Measurements from ENCODE around the gene ACTA2.

ACTA2 gene

GRCh38 chr10:88964869-88965415, 12.4 kb upstream of the ACTA2 start:
- no peak overlapping the region for H3K4me3 ChIP-seq (ENCODE audit: low read depth, low read length)
- TF ChIP-seq, protein P1, sequence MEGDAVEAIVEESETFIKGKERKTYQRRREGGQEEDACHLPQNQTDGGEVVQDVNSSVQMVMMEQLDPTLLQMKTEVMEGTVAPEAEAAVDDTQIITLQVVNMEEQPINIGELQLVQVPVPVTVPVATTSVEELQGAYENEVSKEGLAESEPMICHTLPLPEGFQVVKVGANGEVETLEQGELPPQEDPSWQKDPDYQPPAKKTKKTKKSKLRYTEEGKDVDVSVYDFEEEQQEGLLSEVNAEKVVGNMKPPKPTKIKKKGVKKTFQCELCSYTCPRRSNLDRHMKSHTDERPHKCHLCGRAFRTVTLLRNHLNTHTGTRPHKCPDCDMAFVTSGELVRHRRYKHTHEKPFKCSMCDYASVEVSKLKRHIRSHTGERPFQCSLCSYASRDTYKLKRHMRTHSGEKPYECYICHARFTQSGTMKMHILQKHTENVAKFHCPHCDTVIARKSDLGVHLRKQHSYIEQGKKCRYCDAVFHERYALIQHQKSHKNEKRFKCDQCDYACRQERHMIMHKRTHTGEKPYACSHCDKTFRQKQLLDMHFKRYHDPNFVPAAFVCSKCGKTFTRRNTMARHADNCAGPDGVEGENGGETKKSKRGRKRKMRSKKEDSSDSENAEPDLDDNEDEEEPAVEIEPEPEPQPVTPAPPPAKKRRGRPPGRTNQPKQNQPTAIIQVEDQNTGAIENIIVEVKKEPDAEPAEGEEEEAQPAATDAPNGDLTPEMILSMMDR (IDR thresholded peaks at IDR 0.05; ENCODE audit: low read depth, low read length): no peak

GRCh38 chr10:88964360-88964759, 11.8 kb upstream of the ACTA2 start:
- TF ChIP-seq, protein P1 (IDR thresholded peaks at IDR 0.05; ENCODE audit: low read depth, low read length): no peak

GRCh38 chr10:88963318-88963717, 10.7 kb upstream of the ACTA2 start:
- TF ChIP-seq, protein P1 (IDR thresholded peaks at IDR 0.05; ENCODE audit: low read depth, low read length): no peak
- no peak overlapping the region for H3K4me3 ChIP-seq (ENCODE audit: low read depth, low read length)

More at GRCh38 chr10:88964360-88964759, 11.8 kb upstream of the ACTA2 start:
- H3K4me3 ChIP-seq (ENCODE audit: low read depth, low read length): no peak overlapping the region

DNA sequence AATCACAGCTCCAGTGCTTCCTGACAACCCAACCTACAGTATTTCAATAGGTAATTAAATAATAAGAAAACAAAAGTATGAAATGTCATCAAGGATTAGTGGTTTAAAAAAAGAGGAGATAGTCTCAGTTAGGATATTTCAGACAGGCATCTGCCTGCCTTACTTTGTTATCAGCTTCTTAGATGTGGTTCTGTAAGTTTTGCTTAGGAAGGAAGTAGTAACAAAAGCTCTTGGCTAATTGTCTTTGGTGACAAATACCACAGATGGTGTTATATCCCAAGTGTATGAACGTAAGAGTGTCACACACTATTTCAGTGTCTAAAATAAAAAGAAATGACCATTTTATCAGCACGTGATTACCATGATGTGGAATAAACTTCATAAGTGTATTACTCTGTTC, 9.8 kb upstream of the ACTA2 start:
- H3K4me3 ChIP-seq (ENCODE audit: low read depth, low read length): no peak overlapping the region
- TF ChIP-seq, protein P1 (IDR thresholded peaks at IDR 0.05; ENCODE audit: low read depth, low read length): no peak

DNA sequence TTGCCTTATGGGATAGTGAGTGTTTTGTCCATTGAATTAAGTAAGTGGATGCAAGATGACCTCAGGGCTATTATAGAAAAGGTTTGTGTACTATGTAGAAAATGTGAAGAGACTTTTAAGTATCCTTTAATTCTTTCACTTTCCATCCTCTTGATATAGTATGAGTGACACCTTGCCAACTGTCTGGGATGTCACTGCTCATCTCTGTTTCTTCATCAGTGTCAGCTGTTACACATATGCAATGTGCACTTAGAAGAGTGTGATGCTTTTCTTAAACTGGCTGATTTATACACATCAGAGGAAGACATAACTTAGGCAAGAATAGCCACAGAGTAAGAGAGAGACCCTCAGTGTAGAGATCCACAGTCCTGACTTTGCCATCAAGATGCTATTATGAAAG, 8.7 kb upstream of the ACTA2 start:
- no peak overlapping the region for H3K4me3 ChIP-seq (ENCODE audit: low read depth, low read length)
- TF ChIP-seq, protein P1 (IDR thresholded peaks at IDR 0.05; ENCODE audit: low read depth, low read length): no peak

- TF ChIP-seq, protein P1 (IDR thresholded peaks at IDR 0.05; ENCODE audit: low read depth, low read length): no peak
- no peak overlapping the region for H3K4me3 ChIP-seq (ENCODE audit: low read depth, low read length)
These were observed 8.2 kb upstream of the ACTA2 start for GRCh38 chr10:88960802-88961201.

- no peak overlapping the region for H3K4me3 ChIP-seq (ENCODE audit: low read depth, low read length)
- TF ChIP-seq, protein P1 (IDR thresholded peaks at IDR 0.05; ENCODE audit: low read depth, low read length): no peak
These were observed 6.1 kb upstream of the ACTA2 start for GRCh38 chr10:88958721-88959120.
